HG03025 (cell line): ENCODE results near the gene RPS6KB2.
A peak's percentile ranks its signal among the peaks of the same experiment; 100 is the strongest.

ENCODE experiments used
- ATAC-seq: cut with Tn5 transposase; IDR thresholded peaks from one replicate; pipeline ENCODE4 v1.9.1; 2021; ENCODE audit warnings: mild to moderate bottlenecking, moderate library complexity; ENCODE audit not compliant: unreplicated experiment, low FRiP score

RPS6KB2 gene

DNA sequence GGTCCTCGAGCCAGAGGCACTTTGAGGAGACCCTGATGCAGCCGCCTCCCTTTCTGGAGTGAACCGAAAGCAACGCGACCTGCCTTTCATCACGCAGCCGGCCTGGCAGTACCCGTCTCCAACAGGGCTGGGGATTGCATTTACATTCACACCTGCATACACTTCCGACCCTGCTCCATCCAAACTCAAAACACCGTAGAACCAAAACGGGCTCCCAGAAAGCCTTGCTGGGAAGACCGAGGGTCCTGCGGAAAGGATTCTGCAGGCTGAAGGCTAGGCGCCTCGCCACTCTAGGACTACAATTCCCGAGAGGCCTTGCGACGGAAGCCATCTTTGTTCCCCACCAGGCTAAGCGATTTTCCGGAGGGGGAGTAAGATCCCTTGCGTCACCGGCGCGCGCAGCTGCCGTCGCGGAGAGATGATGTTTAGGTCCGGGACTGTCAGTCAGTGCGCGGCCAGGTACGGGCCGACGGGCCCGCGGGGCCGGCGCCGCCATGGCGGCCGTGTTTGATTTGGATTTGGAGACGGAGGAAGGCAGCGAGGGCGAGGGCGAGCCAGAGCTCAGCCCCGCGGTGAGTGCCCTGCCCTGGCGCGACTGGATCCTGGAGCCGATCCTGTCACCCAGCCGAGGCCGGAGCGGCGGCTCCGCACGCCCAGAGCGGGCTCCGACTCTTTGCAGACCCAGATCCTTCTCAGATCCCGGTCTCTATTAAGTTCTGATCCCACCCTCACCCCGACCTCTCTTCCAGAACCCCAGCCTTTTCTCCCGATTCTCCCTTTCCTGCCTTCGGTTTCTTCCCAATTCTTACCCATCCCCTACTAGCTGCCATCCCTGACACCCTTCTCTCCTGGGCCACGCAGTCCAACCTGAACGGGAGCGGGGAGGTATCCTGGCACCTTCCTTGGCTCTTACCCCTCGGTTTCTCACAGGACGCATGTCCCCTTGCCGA, at the start of gene RPS6KB2:
Gene RPS6KB2 (plus strand): TSS at position 443 of the 950 bp plus-strand sequence. CDS start 52 bp downstream, at position 495.
- peak; percentile 78 for ATAC-seq

DNA sequence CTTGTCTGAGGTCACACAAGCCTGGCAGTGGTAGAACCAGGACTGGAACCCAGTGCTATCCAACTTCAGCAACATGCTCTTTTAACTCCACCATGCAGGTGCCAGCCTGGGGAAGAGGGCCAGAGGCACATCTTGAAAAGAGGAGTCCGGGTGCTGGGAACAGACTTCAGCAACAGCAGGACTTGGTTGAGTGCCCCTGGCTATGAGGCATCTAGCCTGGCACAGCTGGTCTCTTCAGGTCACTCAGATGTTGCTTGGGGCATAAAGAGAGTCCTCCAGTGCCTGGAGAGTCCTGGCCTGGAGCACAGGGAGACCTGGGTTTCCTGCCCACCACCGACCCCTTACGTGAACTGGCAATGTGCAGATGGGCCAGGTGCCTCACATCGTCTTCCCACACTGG, 49.8 kb upstream of the RPS6KB2 start:
- ATAC-seq, result no peak

DNA sequence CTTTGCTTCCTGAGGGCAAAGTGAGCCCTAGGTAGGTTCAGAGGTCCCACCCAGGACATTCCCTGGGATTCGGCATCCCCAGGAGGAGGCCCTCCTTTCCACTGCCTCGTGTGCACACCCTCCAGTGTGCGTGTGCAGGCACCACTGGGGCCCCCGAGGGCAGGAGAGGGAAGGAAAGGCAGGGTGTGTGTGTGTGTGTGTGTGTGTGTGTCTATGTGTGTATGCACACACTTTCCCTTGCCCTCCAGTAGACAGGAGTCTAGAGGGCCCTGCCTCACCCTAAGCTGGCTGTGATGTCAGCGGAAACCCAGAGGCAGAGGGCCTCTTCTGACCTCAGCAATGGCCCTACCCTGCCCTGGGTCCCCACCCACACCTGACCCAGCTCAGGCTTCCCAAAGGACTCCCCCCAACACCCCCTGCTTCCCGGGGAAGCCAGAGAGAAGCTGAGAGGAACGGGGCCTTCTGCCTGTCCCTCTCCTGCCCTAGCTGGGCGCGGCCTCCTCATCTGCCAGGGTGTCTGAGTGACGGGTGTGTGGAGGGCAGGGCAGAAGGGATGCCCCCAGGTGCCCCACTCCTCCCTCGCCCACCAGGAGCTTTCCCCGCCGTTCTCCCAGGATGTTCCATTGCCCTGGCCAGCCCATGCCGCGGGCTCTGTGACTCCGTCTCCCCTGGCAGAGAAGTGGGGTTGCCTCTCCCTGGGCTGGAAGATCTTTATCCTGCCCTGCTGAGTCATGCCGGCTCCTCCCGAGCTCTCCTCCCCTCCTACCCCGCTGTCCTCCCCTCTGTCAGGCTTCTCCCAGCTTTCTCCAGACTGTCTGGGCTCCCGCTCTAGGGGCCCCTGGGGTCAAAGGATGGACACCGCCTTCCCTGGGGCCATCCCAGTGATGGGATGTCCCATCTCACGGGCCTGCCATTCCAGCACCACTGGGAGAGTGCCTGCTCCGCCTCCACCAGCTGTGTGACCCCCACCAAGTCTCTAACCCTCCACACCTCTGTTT, 48.9 kb upstream of the RPS6KB2 start:
- no peak for ATAC-seq

DNA sequence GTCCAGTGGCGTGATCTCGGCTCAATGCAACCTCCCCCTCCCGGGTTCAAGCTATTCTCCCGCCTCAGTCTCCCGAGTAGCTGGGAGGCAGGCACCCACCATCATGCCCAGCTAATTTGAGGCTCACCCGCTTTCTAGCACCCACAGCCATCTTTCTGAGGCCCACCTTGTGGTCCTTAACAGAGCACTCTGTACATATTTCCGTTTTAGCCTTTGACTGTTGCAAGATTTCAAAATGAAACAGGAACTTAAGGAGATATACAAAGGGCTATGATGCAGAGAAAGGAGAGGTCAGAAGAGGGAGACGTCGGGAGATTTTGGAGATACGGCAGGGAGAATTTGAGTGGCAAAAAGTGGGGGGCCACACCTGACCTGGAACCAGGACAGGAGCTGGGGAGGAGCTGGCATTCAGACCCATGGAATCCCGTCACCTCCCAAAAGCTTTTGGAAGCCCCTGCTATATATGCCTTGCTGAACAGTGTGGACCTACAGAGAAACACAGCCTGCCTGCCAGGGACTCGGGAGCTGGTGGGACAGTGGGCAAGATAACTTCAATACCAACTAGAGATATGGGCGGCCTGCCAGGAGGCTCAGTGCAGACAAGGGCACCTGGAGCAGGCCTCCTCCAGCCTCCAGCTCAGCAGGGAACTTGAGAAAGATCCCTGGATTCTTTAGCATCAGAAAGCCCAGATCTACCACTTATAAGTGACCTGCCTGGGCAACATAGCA, 46.9 kb upstream of the RPS6KB2 start:
- no peak for ATAC-seq

DNA sequence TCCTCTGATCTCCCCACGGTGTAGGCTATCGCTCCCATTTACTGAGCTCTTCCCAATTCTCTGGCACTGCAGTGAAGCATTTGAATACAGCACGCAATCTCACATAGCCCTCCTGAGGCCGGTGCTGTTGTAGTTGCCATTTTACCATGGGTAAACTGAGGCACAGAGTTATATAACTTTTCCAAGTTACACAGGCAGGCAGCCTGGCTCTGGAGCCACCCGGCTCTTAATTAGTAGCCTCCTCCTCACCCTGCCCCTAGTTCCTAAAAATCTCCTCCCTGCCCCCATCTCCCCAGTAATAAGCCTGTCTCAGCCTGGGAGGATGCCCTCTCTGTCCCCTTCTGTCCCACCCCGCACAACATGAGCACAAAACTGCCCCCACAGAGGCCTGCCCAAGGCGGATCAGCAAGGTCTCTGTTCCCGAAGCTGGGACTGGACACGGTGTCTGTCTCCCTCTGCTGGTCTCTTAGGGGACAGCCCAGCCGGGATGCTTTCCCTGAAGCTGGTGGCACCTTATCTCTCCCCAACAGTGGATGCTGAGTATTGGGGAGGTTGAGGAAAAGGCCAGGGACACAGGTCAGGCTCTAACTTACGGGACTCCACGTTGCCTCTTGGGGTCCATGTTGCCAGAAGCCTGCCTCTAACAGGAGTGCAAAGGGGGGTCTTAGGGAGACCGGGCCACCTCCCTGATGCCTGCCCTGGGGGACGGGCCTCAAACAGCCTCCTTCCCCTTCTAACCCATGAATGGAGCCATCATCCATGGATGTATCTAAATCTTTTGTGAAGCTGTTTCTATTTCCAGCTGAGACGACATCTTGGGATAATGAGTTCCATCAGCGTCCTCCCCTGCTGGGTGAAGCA, 45.8 kb upstream of the RPS6KB2 start:
- no peak for ATAC-seq

DNA sequence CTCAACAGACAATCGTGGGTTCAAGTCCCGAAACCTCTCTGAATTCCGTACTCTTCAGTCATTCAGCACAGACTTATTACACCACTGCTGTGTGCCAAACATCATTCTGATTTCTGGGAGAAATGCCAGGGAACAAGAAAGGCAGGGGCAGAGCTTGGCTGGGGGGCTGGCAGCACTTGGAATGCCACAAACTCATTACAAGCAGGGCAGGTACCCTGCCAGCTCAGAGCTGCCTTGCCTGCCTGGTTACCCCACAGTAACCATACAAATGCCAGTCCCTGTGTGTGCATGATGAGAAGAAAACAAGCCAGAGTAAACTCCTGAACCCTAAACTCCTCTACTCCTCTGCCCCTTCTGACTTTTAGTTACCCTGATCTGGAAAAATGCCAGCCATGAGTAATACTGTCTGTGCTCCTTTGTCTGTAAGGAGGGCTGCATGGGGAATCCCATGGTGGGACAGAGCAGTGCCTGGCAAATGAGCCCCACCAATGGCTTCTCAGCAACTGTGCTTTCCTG, 43.4 kb upstream of the RPS6KB2 start:
- ATAC-seq, result no peak

DNA sequence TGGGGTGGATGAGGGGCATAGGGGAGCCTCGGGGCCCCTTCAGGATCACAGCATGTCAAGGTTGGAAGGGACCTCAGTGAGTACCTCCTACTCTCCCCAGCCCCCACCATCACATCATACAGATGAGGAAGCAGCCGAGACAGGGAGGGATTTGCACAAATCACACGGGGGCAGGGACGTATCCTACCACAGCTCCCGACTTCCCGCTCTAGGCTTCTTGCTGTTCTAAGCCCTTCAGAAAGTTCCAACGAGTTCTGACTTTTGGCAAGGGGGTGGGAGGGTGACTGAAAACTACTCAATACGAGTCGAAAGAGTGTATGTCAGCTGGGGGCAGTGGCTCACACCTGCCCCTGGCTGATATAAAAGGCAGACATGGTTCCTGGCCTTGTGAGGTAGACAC, 41.2 kb upstream of the RPS6KB2 start:
- no peak for ATAC-seq

DNA sequence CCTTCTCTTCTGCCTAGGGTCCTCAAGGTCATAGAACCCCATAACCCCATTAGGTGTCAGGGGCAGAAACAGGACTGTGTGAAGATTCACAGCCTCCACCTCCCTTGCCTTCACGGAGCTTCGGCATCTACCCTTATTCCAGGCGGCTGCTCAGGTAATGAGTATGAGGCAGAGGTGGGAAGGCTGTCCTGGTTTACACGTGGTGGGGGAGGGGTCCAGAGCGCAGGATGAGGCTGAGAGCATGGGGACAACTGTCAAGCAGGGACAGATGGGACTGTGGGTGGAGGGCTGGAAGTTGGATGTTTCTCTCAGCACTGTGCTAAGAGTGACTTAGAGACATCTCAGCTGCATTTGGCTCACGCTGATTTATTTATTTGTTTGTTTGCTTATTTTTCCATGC, 40.8 kb upstream of the RPS6KB2 start:
- no peak for ATAC-seq

DNA sequence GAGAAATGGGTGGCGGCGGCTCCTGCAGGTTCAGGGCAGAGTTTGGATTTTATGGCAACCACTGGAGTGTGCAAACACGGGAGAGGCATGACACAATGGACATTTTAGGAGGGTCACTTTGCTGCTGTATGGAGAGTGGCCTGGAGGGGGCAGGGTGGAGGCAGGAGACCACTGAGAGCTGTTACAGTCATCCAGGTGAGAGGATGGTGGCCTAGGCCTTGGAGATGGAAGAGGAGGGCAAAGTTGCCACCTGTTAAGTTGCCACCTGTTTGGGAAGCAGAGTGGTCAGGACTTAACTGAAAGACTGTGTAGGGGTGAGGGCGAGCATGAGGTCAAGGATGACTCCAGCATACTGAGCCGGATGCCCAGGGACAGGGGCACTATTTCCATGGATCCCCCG, 38.8 kb upstream of the RPS6KB2 start:
- no peak for ATAC-seq

DNA sequence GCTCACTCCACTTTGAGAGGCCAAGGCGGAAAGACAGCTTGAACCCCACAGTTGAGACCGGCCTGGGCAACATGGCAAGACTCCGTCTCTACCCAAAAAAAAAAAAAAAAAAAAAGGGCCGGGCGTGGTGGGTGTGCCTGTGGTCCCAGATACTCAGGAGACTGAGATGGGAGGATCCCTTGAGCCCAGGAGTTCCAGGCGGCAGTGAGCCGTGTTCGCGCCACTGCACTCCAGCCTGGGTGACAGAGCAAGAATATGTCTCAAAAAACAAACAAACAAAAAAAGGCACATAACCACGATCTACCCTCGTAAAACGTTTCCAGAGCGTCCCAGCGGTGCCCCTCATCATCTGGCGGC, 37.4 kb upstream of the RPS6KB2 start:
- ATAC-seq, result no peak

DNA sequence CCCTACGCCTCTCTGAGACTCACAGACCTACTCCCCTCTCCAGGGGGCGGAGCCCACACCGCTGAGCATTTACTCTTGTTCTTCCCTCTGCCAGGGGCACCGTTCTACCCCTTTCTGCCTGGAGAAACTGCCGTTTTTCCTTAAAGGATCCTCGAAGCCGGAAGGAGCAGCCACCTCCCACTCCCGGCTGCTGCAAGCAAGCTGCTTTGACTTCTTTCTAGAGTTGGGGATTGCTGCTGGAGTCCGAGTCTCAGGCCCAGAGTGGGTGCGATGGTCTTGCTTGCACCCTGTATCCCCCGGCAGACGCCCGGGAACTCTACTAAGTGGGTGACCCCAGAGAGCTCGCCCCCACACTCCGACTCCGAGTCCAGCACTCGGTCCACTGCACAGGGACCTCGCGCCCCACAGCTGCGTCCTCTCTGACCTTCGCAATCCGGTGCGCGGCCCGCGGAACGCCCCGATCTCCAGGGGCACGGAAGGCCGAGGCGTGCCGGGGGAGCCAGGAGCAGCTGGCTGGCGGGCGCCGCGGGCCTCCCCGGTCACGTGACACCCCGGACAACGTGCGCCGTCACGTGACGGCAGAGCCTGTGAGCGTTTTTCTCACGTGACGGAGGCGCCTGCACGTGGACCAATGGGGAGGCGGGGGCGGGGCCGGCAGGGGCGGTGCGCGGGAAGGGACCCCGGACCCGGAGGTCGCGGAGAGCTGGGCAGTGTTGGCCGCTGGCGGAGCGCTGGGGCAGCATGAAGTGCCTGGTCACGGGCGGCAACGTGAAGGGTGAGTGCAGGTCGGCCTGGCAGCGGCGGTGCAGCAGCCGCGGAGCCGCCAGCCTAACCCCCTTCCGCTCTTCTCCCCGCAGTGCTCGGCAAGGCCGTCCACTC, 36.8 kb upstream of the RPS6KB2 start, which contains the start of gene RAD9A:
Gene RAD9A (plus strand): TSS at position 683 of the 879 bp plus-strand sequence. CDS start 59 bp downstream, at position 742.
- ATAC-seq, result peak; percentile 57

DNA sequence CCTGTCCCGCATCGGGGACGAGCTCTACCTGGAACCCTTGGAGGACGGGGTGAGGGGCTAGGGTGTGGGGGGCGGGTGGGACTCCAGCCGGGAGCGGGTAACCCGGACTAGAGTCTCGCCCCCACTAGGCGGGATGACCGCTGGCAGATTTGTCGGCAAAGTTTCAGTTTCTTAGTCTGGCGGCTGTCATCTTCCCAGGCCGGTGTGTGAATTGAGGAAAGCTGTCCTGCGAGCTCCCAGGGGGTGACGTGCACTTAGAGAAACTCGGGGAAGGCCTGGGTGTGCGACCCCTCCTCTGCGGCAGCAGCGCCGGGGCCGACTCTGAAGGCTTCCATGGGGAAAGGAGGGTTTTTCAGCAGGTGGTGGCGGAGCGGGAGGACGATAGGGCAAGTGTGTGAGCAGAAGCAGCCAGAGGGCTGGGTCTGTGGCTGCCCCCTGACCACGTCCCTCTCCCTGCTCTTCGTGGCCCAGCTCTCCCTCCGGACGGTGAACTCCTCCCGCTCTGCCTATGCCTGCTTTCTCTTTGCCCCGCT, 36.0 kb upstream of the RPS6KB2 start:
- ATAC-seq, result no peak

DNA sequence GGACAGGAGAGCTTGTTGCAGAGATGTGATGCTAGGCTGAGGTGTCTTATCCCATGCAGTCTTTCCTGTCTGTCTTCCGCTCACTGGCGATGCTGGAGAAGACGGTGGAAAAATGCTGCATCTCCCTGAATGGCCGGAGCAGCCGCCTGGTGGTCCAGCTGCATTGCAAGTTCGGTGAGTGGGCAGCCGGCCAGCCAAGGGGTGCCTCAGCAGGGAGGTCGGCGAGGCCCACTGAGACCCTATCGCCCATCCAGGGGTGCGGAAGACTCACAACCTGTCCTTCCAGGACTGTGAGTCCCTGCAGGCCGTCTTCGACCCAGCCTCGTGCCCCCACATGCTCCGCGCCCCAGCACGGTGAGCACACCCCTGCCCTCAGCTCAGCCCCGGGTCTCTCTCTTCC, 34.9 kb upstream of the RPS6KB2 start:
- no peak for ATAC-seq

DNA sequence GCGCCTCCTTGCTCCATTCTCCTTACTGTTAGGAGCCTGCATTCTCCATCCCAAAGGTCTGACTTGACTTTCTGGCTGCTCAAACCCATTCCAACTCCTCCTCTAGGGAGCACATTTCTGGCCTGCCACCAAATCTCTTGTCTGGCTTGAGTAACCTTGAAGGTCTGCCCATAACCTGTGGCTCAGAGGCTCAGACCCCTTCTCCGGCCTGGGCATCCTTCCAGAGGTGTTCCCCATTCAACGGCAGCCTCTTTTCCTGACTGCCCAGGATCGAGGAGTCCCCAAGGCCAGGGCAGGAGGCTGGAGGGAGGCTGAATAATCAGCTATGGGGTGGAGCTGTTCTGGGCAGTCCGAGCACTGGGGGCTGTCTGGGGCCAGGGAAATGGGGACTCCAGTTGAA, 34.3 kb upstream of the RPS6KB2 start:
- ATAC-seq, result no peak

DNA sequence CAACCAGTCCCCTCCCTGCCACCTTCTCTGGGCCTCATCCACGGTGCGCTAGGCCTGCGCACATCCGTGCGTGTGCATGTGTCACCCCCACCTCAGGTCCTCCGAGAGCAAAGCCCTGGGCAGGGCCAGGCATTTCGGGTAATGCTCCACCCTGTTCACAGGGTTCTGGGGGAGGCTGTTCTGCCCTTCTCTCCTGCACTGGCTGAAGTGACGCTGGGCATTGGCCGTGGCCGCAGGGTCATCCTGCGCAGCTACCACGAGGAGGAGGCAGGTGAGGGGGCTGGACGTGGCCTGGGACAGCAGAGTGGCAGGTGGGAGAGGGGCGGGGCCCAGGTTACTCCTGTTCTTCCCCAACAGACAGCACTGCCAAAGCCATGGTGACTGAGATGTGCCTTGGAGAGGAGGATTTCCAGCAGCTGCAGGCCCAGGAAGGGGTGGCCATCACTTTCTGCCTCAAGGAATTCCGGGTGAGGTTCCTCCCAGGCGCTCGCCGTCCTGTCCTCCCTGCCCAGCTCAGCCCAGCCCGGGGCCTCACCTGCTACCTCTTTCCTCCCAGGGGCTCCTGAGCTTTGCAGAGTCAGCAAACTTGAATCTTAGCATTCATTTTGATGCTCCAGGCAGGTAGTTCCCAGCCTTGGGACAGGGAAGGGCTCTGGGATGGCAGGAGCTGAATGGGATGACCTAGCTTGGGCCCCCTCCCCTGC, 32.6 kb upstream of the RPS6KB2 start:
- ATAC-seq, result no peak

DNA sequence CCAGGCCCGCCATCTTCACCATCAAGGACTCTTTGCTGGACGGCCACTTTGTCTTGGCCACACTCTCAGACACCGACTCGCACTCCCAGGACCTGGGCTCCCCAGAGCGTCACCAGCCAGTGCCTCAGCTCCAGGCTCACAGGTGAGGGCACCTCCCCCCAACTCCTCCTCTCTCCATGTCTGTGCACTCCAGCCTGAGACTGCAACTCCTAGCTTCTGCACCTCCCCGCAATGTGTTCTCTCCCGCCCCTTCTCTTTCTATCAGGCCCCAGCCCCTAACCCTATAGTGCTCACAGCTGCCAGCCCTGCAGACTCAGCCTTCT, 32.1 kb upstream of the RPS6KB2 start:
- no peak for ATAC-seq

DNA sequence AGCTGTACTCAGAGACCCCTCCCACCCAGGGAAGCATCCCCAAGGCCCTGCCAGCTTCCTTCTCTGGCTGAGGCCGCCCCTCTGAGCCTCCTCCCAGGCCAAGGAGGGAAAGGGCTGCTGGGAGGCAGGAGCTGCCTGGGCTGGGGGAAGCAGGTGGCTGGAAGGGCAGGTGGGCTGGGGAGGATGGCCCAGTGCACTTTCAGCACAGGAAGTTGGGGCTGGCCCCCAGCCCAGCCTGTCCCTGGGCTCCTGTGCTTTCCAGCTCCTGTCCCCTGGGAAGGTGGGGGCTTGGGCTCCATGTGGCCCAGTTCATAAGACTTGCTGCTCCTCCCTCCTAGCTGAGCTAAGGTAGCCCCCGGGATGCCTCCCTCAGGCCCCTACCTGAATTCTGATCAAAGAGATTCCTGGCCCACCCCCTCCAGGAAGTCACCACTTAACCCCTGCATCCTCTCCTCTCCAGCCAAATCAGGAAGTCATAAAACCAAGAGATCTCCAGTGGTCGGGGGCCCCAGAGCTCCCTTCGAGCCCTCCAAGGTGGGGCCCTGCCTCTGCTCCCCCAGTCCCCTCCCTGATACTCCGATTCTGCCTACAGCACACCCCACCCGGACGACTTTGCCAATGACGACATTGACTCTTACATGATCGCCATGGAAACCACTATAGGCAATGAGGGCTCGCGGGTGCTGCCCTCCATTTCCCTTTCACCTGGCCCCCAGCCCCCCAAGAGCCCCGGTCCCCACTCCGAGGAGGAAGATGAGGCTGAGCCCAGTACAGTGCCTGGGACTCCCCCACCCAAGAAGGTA, 31.5 kb upstream of the RPS6KB2 start:
- ATAC-seq, result no peak
